ENCODE measurements around the gene IRAK1BP1. TPM values are rescaled to one million over a fixed set of nuclear protein-coding genes. Genes with fewer than 3 reads are reported as not detected.

Gene IRAK1BP1
- total and polyA plus RNA-seq, 7 donors = 0.52 to 1.8 (median 0.92) TPM

GRCh38 chr6:78948785-78949184 is 81.4 kb downstream of the IRAK1BP1 start:
- Histone ChIP-seq H3K36me3 (ENCODE audit: insufficient read depth in 1 of 2, low read depth in 1 of 2) (peaks cover 5 to 100% of the 10 kb centered on the region in 2 donors), H3K4me1 (no peaks in the 10 kb centered on the region), H3K4me3 (no peak overlapping the region), H3K27ac (no peak overlapping the region), H3K27me3 (ENCODE audit: insufficient read depth in 3 of 3, low read length in 2 of 3) (no peaks in the 10 kb centered on the region), H3K9me3 (peaks cover 13% of the 10 kb centered on the region)
- intact Hi-C loops (cut with DNase I) = loop anchor here (5.0 to 10.0 kb wide), 3 partner anchors 39 to 116 kb away; no protein-coding TSS in a partner anchor
- 98 to 99% (median 98%) methylated on average over 3 of the region's 3 CpGs for WGBS, 3 donors
- ATAC-seq = no peak
- DNase-seq = no peak
- no peak for TF ChIP-seq CTCF (IDR thresholded peaks at IDR 0.05)

- 98 to 100% (median 100%) methylated on average over 1 of the region's 1 CpG for WGBS, 3 donors
- no peaks in the 10 kb centered on the region for H3K4me1 ChIP-seq
These were observed 85.0 kb downstream of the IRAK1BP1 start for GRCh38 chr6:78952362-78952761.

More at GRCh38 chr6:78952362-78952761, 85.0 kb downstream of the IRAK1BP1 start:
- Histone ChIP-seq H3K4me3 (no peak overlapping the region), H3K9me3 (peaks cover 13% of the 10 kb centered on the region), H3K27ac (no peak overlapping the region), H3K36me3 (ENCODE audit: insufficient read depth in 1 of 2, low read depth in 1 of 2) (peaks cover 8 to 100% of the 10 kb centered on the region in 2 donors), H3K27me3 (ENCODE audit: insufficient read depth in 3 of 3, low read length in 2 of 3) (no peaks in the 10 kb centered on the region)
- no peak for ATAC-seq
- TF ChIP-seq CTCF (IDR thresholded peaks at IDR 0.05) = no peak
- intact Hi-C loops (cut with DNase I) = loop anchor here in 1 of 2 donors (10.0 kb wide), 1 partner anchor 112 kb away; no protein-coding TSS in a partner anchor
- no peak for DNase-seq

Other genes starting within 250 kb of the IRAK1BP1 start
- 10 to 100 TPM; 12.1 to 15.3 (median 13.5) TPM for gene PHIP, start 210.7 kb downstream of the IRAK1BP1 start, total RNA-seq
- gene PHIP, start 210.7 kb downstream of the IRAK1BP1 start, polyA plus RNA-seq = 1 to 10 TPM; 3.1 to 5.7 (median 3.7) TPM

All from psoas muscle (tissue), 8 donors.